H1 (cell line): ENCODE data around the gene RBM20. TPM values are rescaled to one million over a fixed set of nuclear protein-coding genes. Genes with fewer than 3 reads are reported as not detected.
A peak's percentile ranks its signal among the peaks of the same experiment; 100 is the strongest.

ENCODE experiments used
- CTCF ChIA-PET: fragments of 300-600 bp; sonication (Branson Sonifier 250); formaldehyde crosslinking; loops from one replicate; lab custom pipeline; 2021; ENCODE audit not compliant: partially characterized antibody; lab: Charles Lee
- POLR2A ChIA-PET: fragments of 300-600 bp; sonication (Branson Sonifier 250); formaldehyde crosslinking; loops from one replicate; lab custom pipeline; 2021; ENCODE audit warnings: inconsistent platforms; ENCODE audit not compliant: partially characterized antibody; lab: Charles Lee
- DNase-seq, 2 experiments: peaks; one replicate each; pipeline versions ENCODE4 v3.0.0 to v3.0.0-alpha.2; 2010 to 2022; ENCODE audit warnings: low spot score in 2 of 2, low read depth in 1 of 2, mixed read lengths in 1 of 2
- FAIRE-seq: peaks from 2 replicates; lab custom pipeline; 2011; peaks lifted over from hg19 to GRCh38; lab: Jason Lieb, UNC
- H2AFZ ChIP-seq: 2 replicates; pipeline ENCODE4 v1.8.1; 2012; ENCODE audit warnings: low read length, inconsistent platforms
- H2AK5ac ChIP-seq: 2 replicates; pipeline ENCODE4 v1.6.1; 2013; ENCODE audit warnings: low read depth, low read length
- H2BK120ac ChIP-seq: replicated peaks from 2 replicates; pipeline ENCODE3; 2013; ENCODE audit warnings: low read depth, low read length, inconsistent platforms
- H2BK12ac ChIP-seq: 2 replicates; pipeline ENCODE4 v1.6.1; 2013; ENCODE audit warnings: low read depth, low read length
- H2BK15ac ChIP-seq: 2 replicates; pipeline ENCODE4 v1.6.1; 2013; ENCODE audit warnings: low read length
- H2BK20ac ChIP-seq: 2 replicates; pipeline ENCODE4 v1.6.1; 2013; ENCODE audit warnings: low read length
- H2BK5ac ChIP-seq: 2 replicates; pipeline ENCODE4 v1.6.1; 2013; ENCODE audit warnings: low read depth, low read length
- H3K14ac ChIP-seq: 2 replicates; pipeline ENCODE4 v1.6.1; 2013; ENCODE audit warnings: inconsistent platforms; ENCODE audit not compliant: insufficient read length
- H3K18ac ChIP-seq: 2 replicates; pipeline ENCODE4 v1.6.1; 2013; ENCODE audit warnings: low read length; ENCODE audit errors: extremely low read depth
- H3K23ac ChIP-seq: 2 replicates; pipeline ENCODE4 v1.6.1; 2013; ENCODE audit warnings: inconsistent platforms; ENCODE audit not compliant: insufficient read length
- H3K23me2 ChIP-seq: 2 replicates; pipeline ENCODE4 v1.6.1; 2013; ENCODE audit warnings: low read depth, low read length
- H3K27ac ChIP-seq: 2 replicates; pipeline ENCODE4 v1.6.1; 2011; ENCODE audit warnings: low read depth, low read length, inconsistent platforms
- H3K27me3 ChIP-seq, 4 experiments: replicated peaks in 1 of 4; 1 replicate in 1 of 4; 2 replicates in 3 of 4; pipeline versions ENCODE4 v1.6.1 to v1.8.1; 2011 to 2013; ENCODE audit warnings: low read length in 3 of 4, mild to moderate bottlenecking in 3 of 4, inconsistent platforms in 2 of 4, mixed read lengths in 2 of 4, moderate library complexity in 1 of 4; ENCODE audit not compliant: control insufficient read depth in 3 of 4, insufficient read depth in 3 of 4; ENCODE audit errors: extremely low read depth in 1 of 4
- H3K36me3 ChIP-seq, 4 experiments: 2 replicates each; pipeline versions ENCODE4 v1.6.1 to v1.8.1; 2011 to 2013; ENCODE audit warnings: mild to moderate bottlenecking in 4 of 4, low read length in 3 of 4, moderate library complexity in 2 of 4, control low read depth in 1 of 4, inconsistent platforms in 1 of 4; ENCODE audit not compliant: insufficient read depth in 4 of 4, control insufficient read depth in 2 of 4
- H3K4ac ChIP-seq: replicated peaks from 2 replicates; pipeline ENCODE3; 2013; ENCODE audit warnings: low read length, low read depth, mixed read lengths, inconsistent platforms; ENCODE audit not compliant: insufficient read length
- H3K4me1 ChIP-seq, 4 experiments: replicated peaks in 1 of 4; 1 replicate in 1 of 4; 2 replicates in 3 of 4; pipeline versions ENCODE4 v1.6.1 to v1.8.1; 2011 to 2013; ENCODE audit warnings: low read length in 3 of 4, inconsistent platforms in 2 of 4, mixed read lengths in 1 of 4; ENCODE audit not compliant: insufficient read depth in 4 of 4, control insufficient read depth in 3 of 4
- H3K4me2 ChIP-seq, 2 experiments: 2 replicates each; pipeline versions ENCODE4 v1.6.1 to v1.8.1; 2011 to 2013; ENCODE audit warnings: low read depth in 2 of 2, low read length in 2 of 2, control low read depth in 1 of 2, inconsistent platforms in 1 of 2, mild to moderate bottlenecking in 1 of 2; ENCODE audit not compliant: insufficient read depth in 1 of 2
- H3K4me3 ChIP-seq, 4 experiments: fragments of 200-600, 300-600 bp in 1 of 4; sonication (generic), shearing (Covaris generic), sonication (Bioruptor Twin) in 1 of 4; 2 replicates each; pipeline versions ENCODE4 v1.5.1 to v1.8.1; 2011 to 2016; ENCODE audit warnings: low read length in 4 of 4, low read depth in 3 of 4, control low read depth in 2 of 4, inconsistent platforms in 2 of 4, mild to moderate bottlenecking in 2 of 4, mixed read lengths in 1 of 4, moderate library complexity in 1 of 4; ENCODE audit not compliant: insufficient read depth in 2 of 4; ENCODE audit errors: extremely low read depth in 1 of 4
- H3K56ac ChIP-seq: replicated peaks from 2 replicates; pipeline ENCODE3; 2013; ENCODE audit warnings: low read depth, mild to moderate bottlenecking, mixed read lengths, low read length, inconsistent platforms; ENCODE audit not compliant: insufficient read length
- H3K79me1 ChIP-seq: 2 replicates; pipeline ENCODE4 v1.6.1; 2013; ENCODE audit warnings: low read depth, low read length, control low read depth
- H3K79me2 ChIP-seq, 2 experiments: 2 replicates each; pipeline versions ENCODE4 v1.6.1 to v1.8.1; 2012 to 2013; ENCODE audit warnings: low read length in 2 of 2, mild to moderate bottlenecking in 2 of 2, inconsistent platforms in 1 of 2; ENCODE audit not compliant: insufficient read depth in 2 of 2, control insufficient read depth in 1 of 2
- H3K9ac ChIP-seq, 4 experiments: replicated peaks in 1 of 4; 1 replicate in 1 of 4; 2 replicates in 3 of 4; pipeline versions ENCODE4 v1.6.1 to v1.8.1; 2011 to 2013; ENCODE audit warnings: low read depth in 3 of 4, low read length in 3 of 4, control low read depth in 2 of 4, mild to moderate bottlenecking in 2 of 4, moderate library complexity in 2 of 4, inconsistent platforms in 1 of 4; ENCODE audit errors: extremely low read depth in 1 of 4
- H3K9me3 ChIP-seq, 2 experiments: 2 replicates each; pipeline versions ENCODE4 v1.6.1 to v1.8.1; 2012 to 2013; ENCODE audit warnings: mild to moderate bottlenecking in 2 of 2, moderate library complexity in 2 of 2, control low read depth in 1 of 2, inconsistent platforms in 1 of 2, low read depth in 1 of 2, low read length in 1 of 2, mixed read lengths in 1 of 2; ENCODE audit not compliant: insufficient read depth in 2 of 2
- H4K20me1 ChIP-seq, 2 experiments: replicated peaks in 1 of 2; 2 replicates each; pipeline versions ENCODE3 to v1.8.1; 2011 to 2013; ENCODE audit warnings: inconsistent platforms in 2 of 2, low read length in 2 of 2, mild to moderate bottlenecking in 1 of 2; ENCODE audit not compliant: insufficient read depth in 2 of 2, control insufficient read depth in 1 of 2
- H4K5ac ChIP-seq: 2 replicates; pipeline ENCODE4 v1.6.1; 2013; ENCODE audit warnings: low read length, low read depth, mixed read lengths, inconsistent platforms; ENCODE audit not compliant: insufficient read length
- H4K8ac ChIP-seq: 2 replicates; pipeline ENCODE4 v1.8.0; 2013; ENCODE audit warnings: mild to moderate bottlenecking, moderate library complexity, low read length, inconsistent platforms; ENCODE audit not compliant: insufficient read depth; ENCODE audit errors: extremely low read depth
- H4K91ac ChIP-seq: replicated peaks from 2 replicates; pipeline ENCODE3; 2013; ENCODE audit warnings: low read length, mixed read lengths, inconsistent platforms; ENCODE audit not compliant: insufficient read length
- CHD2 ChIP-seq: IDR thresholded peaks from 2 replicates; pipeline ENCODE4 v1.6.1; 2012; ENCODE audit warnings: low read length, improper control_type of control experiment
- CREB1 ChIP-seq: IDR thresholded peaks from 2 replicates; pipeline ENCODE4 v1.6.1; 2012; ENCODE audit warnings: inconsistent platforms
- JUND ChIP-seq: IDR thresholded peaks from 2 replicates; pipeline ENCODE4 v1.6.1; 2011; ENCODE audit warnings: mild to moderate bottlenecking, improper control_type of control experiment, low read length
- PHF8 ChIP-seq: fragments of 200-600 bp; sonication (generic); conservative IDR thresholded peaks from 2 replicates; pipeline ENCODE4 v1.7.1; 2012; ENCODE audit warnings: low read depth, mild to moderate bottlenecking, inconsistent platforms, low read length, moderate library complexity
- RBBP5 ChIP-seq: IDR thresholded peaks from 2 replicates; pipeline ENCODE4 v1.7.1; 2012; ENCODE audit warnings: low read depth, mild to moderate bottlenecking, inconsistent platforms, low read length, moderate library complexity, borderline replicate concordance
- RNF2 ChIP-seq: fragments of 200-900, 300-1000 bp; sonication (generic); IDR thresholded peaks from 2 replicates; pipeline ENCODE4 v1.7.1; 2016; ENCODE audit warnings: borderline replicate concordance, low read depth, mild to moderate bottlenecking, antibody characterized with exemption, low read length; ENCODE audit not compliant: poor library complexity, severe bottlenecking; ENCODE audit errors: missing control alignments
- SIN3A ChIP-seq, 2 experiments: IDR thresholded peaks in 1 of 2; conservative IDR thresholded peaks in 1 of 2; 2 replicates each; pipeline ENCODE4 v1.6.1; 2011 to 2012; ENCODE audit warnings: low read length in 2 of 2, improper control_type of control experiment in 1 of 2, low read depth in 1 of 2, mild to moderate bottlenecking in 1 of 2
- SIRT6 ChIP-seq: IDR thresholded peaks from one replicate; pipeline ENCODE4 v1.7.1; 2012; ENCODE audit warnings: low read length, inconsistent platforms
- SIX5 ChIP-seq: IDR thresholded peaks from 2 replicates; pipeline ENCODE4 v1.6.1; 2011; ENCODE audit warnings: mild to moderate bottlenecking, low read depth, low read length
- SRF ChIP-seq: IDR thresholded peaks from 2 replicates; pipeline ENCODE4 v1.6.1; 2011; ENCODE audit warnings: mild to moderate bottlenecking, low read depth, low read length, moderate library complexity
- ZNF274 ChIP-seq: IDR thresholded peaks from 2 replicates; pipeline ENCODE4 v1.7.0; 2012; ENCODE audit warnings: low read length, borderline replicate concordance; ENCODE audit errors: extremely low read depth
- WGBS, 2 experiments: shearing (Covaris generic) in 1 of 2; methylation state at CpG; one replicate each; pipeline versions ENCODE4 v1.1.6 to v1.1.7; 2013 to 2015; ENCODE audit warnings: low lambda C conversion rate in 2 of 2, mixed read lengths in 2 of 2, inconsistent platforms in 1 of 2, low coverage in 1 of 2, missing lambda C conversion rate in 1 of 2; ENCODE audit not compliant: insufficient replicate concordance in 2 of 2, insufficient coverage in 1 of 2, insufficient read length in 1 of 2; ENCODE audit errors: extremely low coverage in 1 of 2, missing lambda C conversion rate in 1 of 2; 5-methylcytosine and 5-hydroxymethylcytosine counted together
- polyA plus RNA-seq, 7 experiments: library from polyadenylated mRNA; depleted of rRNA in 3 of 7; stranded (reverse) in 5 of 7; unstranded in 2 of 7; fragments of >200 nt in 5 of 7; fragments of 200-250 nt in 2 of 7; gene quantifications; 1 replicate in 5 of 7; 2 replicates in 1 of 7; 4 replicates in 1 of 7; pipeline versions ENCODE4 v1.2.1 to v1.2.3, GENCODE V29; 2011 to 2013; ENCODE audit warnings: missing spikeins in 2 of 7, mixed read lengths in 2 of 7
- total RNA-seq: library from RNA; stranded (reverse); fragmentation: NEBNext Ultra II Directional; extraction: Animal tissue kit (Norgen Biotek cat#: 25700); gene quantifications from 2 replicates; pipeline ENCODE4 v1.2.1, GENCODE V29; 2021
- TF ChIP-seq, protein P1 (sequence below): IDR thresholded peaks from 2 replicates; pipeline ENCODE4 v1.6.1; 2011; ENCODE audit warnings: low read length, improper control_type of control experiment

The RBM20 gene
- total and polyA plus RNA-seq, 2 of the 8 experiments (the other 6 are each of a cell fraction or from before 2014, with no cell fraction given), result 0.05 to 0.63 TPM

DNA sequence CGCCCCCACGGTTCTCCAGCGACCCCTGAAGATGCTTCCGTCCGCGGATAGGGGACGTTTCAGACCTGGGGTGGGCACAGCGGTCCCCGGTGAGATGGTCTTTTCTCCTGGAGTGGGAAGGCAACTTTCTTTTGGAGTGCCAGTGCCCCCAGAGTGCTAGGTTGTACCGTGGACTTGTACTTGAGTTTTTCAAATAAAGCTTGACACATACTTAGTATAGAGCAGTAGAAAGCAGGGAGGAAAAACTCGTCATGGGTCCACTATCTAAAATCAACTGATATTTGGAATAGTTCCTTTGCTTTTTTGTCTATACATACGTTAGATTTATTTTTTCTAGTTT lies 28.4 kb downstream of the RBM20 start:
- Histone ChIP-seq H4K8ac (no peak overlapping the region), H3K9me3 (no peaks in the 10 kb centered on the region), H3K9ac (no peak overlapping the region), H2BK20ac (no peak overlapping the region), H3K4me3 (peak overlapping the region; percentile 27 to 70 (median 52)), H4K5ac (no peak overlapping the region), H3K14ac (no peak overlapping the region), H3K18ac (no peak overlapping the region), H3K4me2 (peak overlapping the region; percentile 66 to 89), H2BK15ac (no peak overlapping the region), H3K79me2 (no peaks in the 10 kb centered on the region), H2AK5ac (no peak overlapping the region), H2BK120ac (no peak overlapping the region), H3K4ac (no peak overlapping the region), H3K27me3 (peaks cover 5 to 52% (median 35%) of the 10 kb centered on the region in 4 experiments), H3K4me1 (peaks cover 3 to 14% (median 8%) of the 10 kb centered on the region in 4 experiments; a peak in 6 of 7 replicates), H2AFZ (peak overlapping the region; percentile 78; the same call in 1 of the 2 replicates), H2BK5ac (no peak overlapping the region), H2BK12ac (no peak overlapping the region), H4K91ac (no peak overlapping the region), H3K56ac (no peak overlapping the region), H3K27ac (no peak overlapping the region), H3K79me1 (no peaks in the 10 kb centered on the region), H4K20me1 (no peaks in the 10 kb centered on the region), H3K23ac (no peak overlapping the region), H3K23me2 (peaks cover 4% of the 10 kb centered on the region; the same call in 1 of the 2 replicates), H3K36me3 (no peaks in the 10 kb centered on the region)
- CTCF ChIA-PET, result interaction anchor here (0.7 to 13.4 kb wide), 21 partner anchors 11 to 245 kb away, joined by 3 to 237 read pairs (median 6); partner anchors contain the start of gene RBM20
- WGBS, 2 experiments, result 21% methylated on average over 12 of the region's 12 CpGs; no CpG with 5 or more reads in 1 of the 2 experiments
- DNase-seq (no peak), FAIRE-seq (no peak)
- POLR2A ChIA-PET, result interaction anchor here (0.8 kb wide), 1 partner anchor 106 kb away, joined by 3 read pairs; no protein-coding TSS in a partner anchor
- TF ChIP-seq CHD2 (no peak), SIX5 (no peak), SIN3A (conservative IDR thresholded peaks at IDR 0.05 in 1 of 2, IDR thresholded peaks at IDR 0.05 in 1 of 2; ENCODE audit: low read depth in 1 of 2, low read length in 2 of 2) (no peak), JUND (no peak), SIRT6 (no peak), PHF8 (no peak), ZNF274 (no peak), RBBP5 (no peak), RNF2 (no peak), CREB1 (no peak), SRF (no peak)
- TF ChIP-seq, protein P1, sequence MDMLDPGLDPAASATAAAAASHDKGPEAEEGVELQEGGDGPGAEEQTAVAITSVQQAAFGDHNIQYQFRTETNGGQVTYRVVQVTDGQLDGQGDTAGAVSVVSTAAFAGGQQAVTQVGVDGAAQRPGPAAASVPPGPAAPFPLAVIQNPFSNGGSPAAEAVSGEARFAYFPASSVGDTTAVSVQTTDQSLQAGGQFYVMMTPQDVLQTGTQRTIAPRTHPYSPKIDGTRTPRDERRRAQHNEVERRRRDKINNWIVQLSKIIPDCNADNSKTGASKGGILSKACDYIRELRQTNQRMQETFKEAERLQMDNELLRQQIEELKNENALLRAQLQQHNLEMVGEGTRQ, result no peak
